CD14-positive monocyte (primary cell): ENCODE data around the gene APOC1. TPM values are rescaled to one million over a fixed set of nuclear protein-coding genes. Genes with fewer than 3 reads are reported as not detected.

Source experiments
- DNase-seq, 3 donors: peaks; one replicate each; pipeline ENCODE4 v3.0.0-alpha.2; 2011 to 2022
- H2AFZ ChIP-seq: 2 replicates; pipeline ENCODE4 v1.6.0; 2012; ENCODE audit warnings: mild to moderate bottlenecking, low read depth, low read length, inconsistent platforms; ENCODE audit not compliant: insufficient read depth, poor library complexity, severe bottlenecking
- H3K27ac ChIP-seq, 2 donors: 1 replicate in 1 of 2; 2 replicates in 1 of 2; pipeline ENCODE4 v1.5.1; 2012 to 2013; ENCODE audit warnings: low read length in 2 of 2, control low read depth in 1 of 2, inconsistent platforms in 1 of 2, low read depth in 1 of 2, mild to moderate bottlenecking in 1 of 2
- H3K27me3 ChIP-seq, 2 donors: one replicate each; pipeline versions ENCODE4 v1.6.0 to v1.6.1; 2011 to 2013; ENCODE audit warnings: low read length in 2 of 2; ENCODE audit not compliant: control insufficient read depth in 2 of 2, insufficient read depth in 2 of 2
- H3K36me3 ChIP-seq, 2 donors: replicated peaks in 1 of 2; 1 replicate in 1 of 2; 2 replicates in 1 of 2; pipeline versions ENCODE4 v1.5.1 to v1.6.1; 2012 to 2013; ENCODE audit warnings: low read length in 2 of 2, control low read depth in 1 of 2, inconsistent platforms in 1 of 2, mild to moderate bottlenecking in 1 of 2; ENCODE audit not compliant: insufficient read depth in 2 of 2, control insufficient read depth in 1 of 2
- H3K4me1 ChIP-seq, 2 donors: 1 replicate in 1 of 2; 2 replicates in 1 of 2; pipeline versions ENCODE4 v1.5.1 to v1.6.1; 2012 to 2013; ENCODE audit warnings: low read length in 2 of 2, control low read depth in 1 of 2, inconsistent platforms in 1 of 2, mild to moderate bottlenecking in 1 of 2, moderate library complexity in 1 of 2; ENCODE audit not compliant: insufficient read depth in 2 of 2, control insufficient read depth in 1 of 2
- H3K4me2 ChIP-seq: replicated peaks from 2 replicates; pipeline ENCODE3; 2012; ENCODE audit warnings: low read length, moderate library complexity, mild to moderate bottlenecking; ENCODE audit not compliant: poor library complexity, severe bottlenecking; ENCODE audit errors: extremely low read depth
- H3K4me3 ChIP-seq, 3 experiments: fragments of 200-600 bp in 1 of 3; sonication (generic) in 1 of 3; replicated peaks in 1 of 3; 1 replicate in 2 of 3; 2 replicates in 1 of 3; pipeline ENCODE4 v1.5.1; 2011 to 2013; ENCODE audit warnings: low read length in 3 of 3, mild to moderate bottlenecking in 3 of 3, control low read depth in 2 of 3, low read depth in 2 of 3, inconsistent platforms in 1 of 3, moderate library complexity in 1 of 3
- H3K79me2 ChIP-seq: 2 replicates; pipeline ENCODE4 v1.6.0; 2012; ENCODE audit warnings: mild to moderate bottlenecking, control low read depth, inconsistent platforms, low read length, moderate library complexity; ENCODE audit not compliant: insufficient read depth
- H3K9ac ChIP-seq: 2 replicates; pipeline ENCODE4 v1.6.0; 2017; ENCODE audit warnings: low read length, mild to moderate bottlenecking; ENCODE audit not compliant: insufficient read depth, poor library complexity, severe bottlenecking
- H3K9me3 ChIP-seq, 2 donors: replicated peaks in 1 of 2; 1 replicate in 1 of 2; 2 replicates in 1 of 2; pipeline versions ENCODE4 v1.5.1 to v1.6.1; 2012 to 2013; ENCODE audit warnings: low read length in 2 of 2, control low read depth in 1 of 2; ENCODE audit not compliant: control insufficient read depth in 1 of 2, insufficient read depth in 1 of 2
- H4K20me1 ChIP-seq: 2 replicates; pipeline ENCODE4 v1.6.0; 2012; ENCODE audit warnings: mild to moderate bottlenecking, low read length, control low read depth, moderate library complexity; ENCODE audit not compliant: insufficient read depth
- H3K27ac Mint-ChIP-seq, 7 donors: one replicate each; pipeline ENCODE4 v1.8.0; 2020; ENCODE audit warnings: mild to moderate bottlenecking in 7 of 7, mixed read lengths in 7 of 7, moderate library complexity in 6 of 7, inconsistent platforms in 2 of 7
- H3K27me3 Mint-ChIP-seq, 3 donors: one replicate each; pipeline ENCODE4 v1.8.0; 2021 to 2022; ENCODE audit warnings: low read depth in 3 of 3, mild to moderate bottlenecking in 3 of 3, mixed read lengths in 3 of 3, moderate library complexity in 3 of 3, inconsistent platforms in 1 of 3
- H3K36me3 Mint-ChIP-seq, 2 donors: one replicate each; pipeline ENCODE4 v1.8.0; 2020; ENCODE audit warnings: mixed read lengths in 2 of 2, inconsistent platforms in 1 of 2, mild to moderate bottlenecking in 1 of 2
- H3K4me1 Mint-ChIP-seq: one replicate; pipeline ENCODE4 v1.8.0; 2020; ENCODE audit warnings: mild to moderate bottlenecking, mixed read lengths
- H3K4me3 Mint-ChIP-seq, 2 donors: one replicate each; pipeline ENCODE4 v1.8.0; 2020; ENCODE audit warnings: mild to moderate bottlenecking in 2 of 2, mixed read lengths in 2 of 2, moderate library complexity in 1 of 2
- H3K9me3 Mint-ChIP-seq, 7 donors: one replicate each; pipeline ENCODE4 v1.8.0; 2020 to 2022; ENCODE audit warnings: mixed read lengths in 7 of 7, mild to moderate bottlenecking in 6 of 7, moderate library complexity in 6 of 7, inconsistent platforms in 2 of 7
- CTCF ChIP-seq: fragments of 200-600 bp; IDR thresholded peaks from one replicate; pipeline ENCODE4 v1.8.0; 2022; ENCODE audit warnings: antibody characterized with exemption, mild to moderate bottlenecking
- WGBS: methylation state at CpG from one replicate; pipeline ENCODE4 v1.1.5; 2013; ENCODE audit warnings: missing lambda C conversion rate; ENCODE audit not compliant: insufficient coverage; 5-methylcytosine and 5-hydroxymethylcytosine counted together
- intact Hi-C, 2 donors: fragments of 100-400 bp; cut with micrococcal nuclease; formaldehyde crosslinking; loops; one replicate each; pipeline versions ENCODE4 v1.15.0 to v1.15.1; 2023
- polyA plus RNA-seq, 3 donors: library from polyadenylated mRNA; depleted of rRNA in 1 of 3; unstranded in 2 of 3; stranded (reverse) in 1 of 3; fragments of 300-500 nt in 2 of 3; fragments of >200 nt in 1 of 3; fragmentation: Illumina TruSeq in 2 of 3; gene quantifications; 1 replicate in 2 of 3; 2 replicates in 1 of 3; pipeline ENCODE4 v1.2.3, GENCODE V29; 2012 to 2021

APOC1 gene
- polyA plus RNA-seq, 3 donors, result 0.20 TPM; not detected in 2

GRCh38 chr19:44968118-44968517, 53.7 kb downstream of the APOC1 start:
- peaks cover 37 to 76% of the 10 kb centered on the region in 2 donors for H3K36me3 Mint-ChIP-seq
- no peak overlapping the region for H2AFZ ChIP-seq
- TF ChIP-seq CTCF, result no peak

GRCh38 chr19:44968670-44969069, 54.3 kb downstream of the APOC1 start:
- Histone ChIP-seq H2AFZ (no peak overlapping the region), H3K4me2 (no peak overlapping the region), H4K20me1 (peaks cover 34% of the 10 kb centered on the region), H3K4me3 (no peak overlapping the region), H3K36me3 (peaks cover 34 to 79% of the 10 kb centered on the region in 2 donors), H3K27me3 (no peaks in the 10 kb centered on the region), H3K27ac (no peak overlapping the region), H3K9ac (no peak overlapping the region), H3K4me1 (no peaks in the 10 kb centered on the region), H3K9me3 (no peaks in the 10 kb centered on the region), H3K79me2 (peaks cover 10% of the 10 kb centered on the region)
- intact Hi-C loops, result no loop called here
- no peak for DNase-seq
- Mint-ChIP-seq H3K27ac (no peak overlapping the region), H3K4me1 (no peaks in the 10 kb centered on the region), H3K36me3 (peaks cover 42 to 77% of the 10 kb centered on the region in 2 donors), H3K27me3 (peaks cover 0 to 3% (median 0%) of the 10 kb centered on the region in 3 donors), H3K9me3 (no peaks in the 10 kb centered on the region), H3K4me3 (no peak overlapping the region)
- WGBS, result 96% methylated on average over 4 of the region's 4 CpGs
- no peak for TF ChIP-seq CTCF

More at GRCh38 chr19:44968118-44968517, 53.7 kb downstream of the APOC1 start:
- H3K4me1 ChIP-seq, result no peaks in the 10 kb centered on the region
- Mint-ChIP-seq H3K4me3 (no peak overlapping the region), H3K9me3 (no peaks in the 10 kb centered on the region), H3K4me1 (no peaks in the 10 kb centered on the region), H3K27me3 (peaks cover 0 to 3% (median 0%) of the 10 kb centered on the region in 3 donors), H3K27ac (no peak overlapping the region)
- H3K9me3 ChIP-seq, result no peaks in the 10 kb centered on the region
- H3K36me3 ChIP-seq, result peaks cover 34 to 76% of the 10 kb centered on the region in 2 donors
- H3K4me2 ChIP-seq, result no peak overlapping the region
- intact Hi-C loops, result no loop called here
- 96% methylated on average over 3 of the region's 5 CpGs for WGBS
- peaks cover 10% of the 10 kb centered on the region for H3K79me2 ChIP-seq
- H3K27ac ChIP-seq, result no peak overlapping the region
- H3K4me3 ChIP-seq, result no peak overlapping the region
- peaks cover 34% of the 10 kb centered on the region for H4K20me1 ChIP-seq
- H3K9ac ChIP-seq, result no peak overlapping the region
- no peaks in the 10 kb centered on the region for H3K27me3 ChIP-seq
- DNase-seq, result no peak

Other genes starting within 250 kb of the APOC1 start
- gene CEACAM19, start 243.1 kb upstream of the APOC1 start, polyA plus RNA-seq, result 1 to 10 TPM in 1 of 3 donors, not detected in 2; 7.6 TPM
- not detected for gene CEACAM16, start 215.5 kb upstream of the APOC1 start, polyA plus RNA-seq
- gene BCL3, start 165.9 kb upstream of the APOC1 start, polyA plus RNA-seq, result 100 to 1,000 TPM in 1 of 3 donors, 10 to 100 TPM in 2; 18.7 to 160 (median 23.1) TPM
- not detected for gene CBLC, start 136.7 kb upstream of the APOC1 start, polyA plus RNA-seq
- gene BCAM, start 105.5 kb upstream of the APOC1 start, polyA plus RNA-seq, result under 1 TPM in 1 of 3 donors, not detected in 2; 0.09 TPM
- gene NECTIN2, start 68.3 kb upstream of the APOC1 start, polyA plus RNA-seq, result 10 to 100 TPM in 1 of 3 donors, 1 to 10 TPM in 2; 5.6 to 18.2 (median 9.3) TPM
- 10 to 100 TPM; 15.0 to 25.4 (median 16.4) TPM for gene TOMM40, start 23.4 kb upstream of the APOC1 start, polyA plus RNA-seq
- gene APOE, start 8.8 kb upstream of the APOC1 start, polyA plus RNA-seq, result 1 to 10 TPM in 1 of 3 donors, under 1 TPM in 1, not detected in 1; 0.30 to 1.0 TPM
- not detected for gene APOC4, start 27.6 kb downstream of the APOC1 start, polyA plus RNA-seq
- gene APOC2, start 31.4 kb downstream of the APOC1 start, polyA plus RNA-seq, result not detected
- gene CLPTM1, start 40.8 kb downstream of the APOC1 start, polyA plus RNA-seq, result 10 to 100 TPM; 14.7 to 84.3 (median 20.0) TPM
- 10 to 100 TPM; 32.3 to 35.0 (median 34.4) TPM for gene RELB, start 86.9 kb downstream of the APOC1 start, polyA plus RNA-seq
- gene CLASRP, start 124.4 kb downstream of the APOC1 start, polyA plus RNA-seq, result 100 to 1,000 TPM in 1 of 3 donors, 1 to 10 TPM in 2; 2.2 to 152 (median 4.1) TPM
- 1 to 10 TPM; 3.8 to 7.2 (median 6.5) TPM for gene ZNF296, start 161.9 kb downstream of the APOC1 start, polyA plus RNA-seq
- 10 to 100 TPM; 67.6 to 83.4 (median 78.4) TPM for gene GEMIN7, start 164.7 kb downstream of the APOC1 start, polyA plus RNA-seq
- gene PPP1R37, start 178.6 kb downstream of the APOC1 start, polyA plus RNA-seq, result 10 to 100 TPM in 1 of 3 donors, under 1 TPM in 2; 0.10 to 11.8 (median 0.22) TPM
- under 1 TPM in 1 of 3 donors, not detected in 2; 0.11 TPM for gene NKPD1, start 246.4 kb downstream of the APOC1 start, polyA plus RNA-seq